Measurements from ENCODE around the gene RESP18.
"Not testable (repeated sequence)": the region's sequence is repeated elsewhere in the genome, so short reads cannot be mapped to it uniquely, and the experiment has no call there.

The RESP18 gene

GRCh38 chr2:219325657-219326315 lies 6.8 kb downstream of the RESP18 start:
- in situ Hi-C loops (cut with MboI; ENCODE audit: low sequenced_read_pairs), result no loop called here

- in situ Hi-C loops (cut with MboI; ENCODE audit: low sequenced_read_pairs), result no loop called here
These were observed 7.4 kb downstream of the RESP18 start for GRCh38 chr2:219325136-219325535.

- in situ Hi-C loops (cut with MboI; ENCODE audit: low sequenced_read_pairs), result no loop called here
These were observed 9.1 kb downstream of the RESP18 start for GRCh38 chr2:219323434-219323833.

- in situ Hi-C loops (cut with MboI; ENCODE audit: low sequenced_read_pairs), result no loop called here
These were observed 17.6 kb downstream of the RESP18 start for GRCh38 chr2:219314804-219315468.

- in situ Hi-C loops (cut with MboI; ENCODE audit: low sequenced_read_pairs), result not testable (repeated sequence)
These were observed 19.8 kb downstream of the RESP18 start for GRCh38 chr2:219312683-219313263.

GRCh38 chr2:219309278-219309677 lies 23.3 kb downstream of the RESP18 start, which contains the start of gene PTPRN:
TSS of gene PTPRN (minus strand) at chr2:219309401. CDS start at chr2:219309332, 69 bp downstream.
- in situ Hi-C loops (cut with MboI; ENCODE audit: low sequenced_read_pairs), result loop anchor here (10.0 kb wide), 1 partner anchor 254 kb away; no protein-coding TSS in a partner anchor

- in situ Hi-C loops (cut with MboI; ENCODE audit: low sequenced_read_pairs), result loop anchor here (10.0 kb wide), 1 partner anchor 254 kb away; no protein-coding TSS in a partner anchor
These were observed 24.1 kb downstream of the RESP18 start for GRCh38 chr2:219308142-219309101.

GRCh38 chr2:219306047-219306446 lies 26.5 kb downstream of the RESP18 start:
- in situ Hi-C loops (cut with MboI; ENCODE audit: low sequenced_read_pairs), result loop anchor here (10.0 kb wide), 1 partner anchor 251 kb away; no protein-coding TSS in a partner anchor

GRCh38 chr2:219304223-219304622 lies 28.3 kb downstream of the RESP18 start:
- in situ Hi-C loops (cut with MboI; ENCODE audit: low sequenced_read_pairs), result loop anchor here (10.0 kb wide), 1 partner anchor 249 kb away; no protein-coding TSS in a partner anchor

- in situ Hi-C loops (cut with MboI; ENCODE audit: low sequenced_read_pairs), result loop anchor here (10.0 kb wide), 1 partner anchor 248 kb away; no protein-coding TSS in a partner anchor
These were observed 30.1 kb downstream of the RESP18 start for GRCh38 chr2:219302412-219302968.

- in situ Hi-C loops (cut with MboI; ENCODE audit: low sequenced_read_pairs), result loop anchor here (10.0 kb wide), 1 partner anchor 245 kb away; no protein-coding TSS in a partner anchor
These were observed 32.5 kb downstream of the RESP18 start for GRCh38 chr2:219300022-219300421.

- in situ Hi-C loops (cut with MboI; ENCODE audit: low sequenced_read_pairs), result loop anchor here (10.0 kb wide), 1 partner anchor 125 kb away; the partner anchor contains the start of genes CNPPD1, RETREG2 and SLC23A3
These were observed 33.2 kb downstream of the RESP18 start for GRCh38 chr2:219299372-219299760.

GRCh38 chr2:219298759-219299371 lies 33.7 kb downstream of the RESP18 start:
- in situ Hi-C loops (cut with MboI; ENCODE audit: low sequenced_read_pairs), result loop anchor here (10.0 kb wide), 1 partner anchor 124 kb away; the partner anchor contains the start of genes CNPPD1, RETREG2 and SLC23A3

- in situ Hi-C loops (cut with MboI; ENCODE audit: low sequenced_read_pairs), result loop anchor here (10.0 kb wide), 1 partner anchor 123 kb away; the partner anchor contains the start of genes CNPPD1, RETREG2 and SLC23A3
These were observed 34.6 kb downstream of the RESP18 start for GRCh38 chr2:219297766-219298456.

GRCh38 chr2:219296631-219297391 lies 35.7 kb downstream of the RESP18 start:
- in situ Hi-C loops (cut with MboI; ENCODE audit: low sequenced_read_pairs), result loop anchor here (10.0 kb wide), 1 partner anchor 122 kb away; the partner anchor contains the start of genes CNPPD1, RETREG2 and SLC23A3

- in situ Hi-C loops (cut with MboI; ENCODE audit: low sequenced_read_pairs), result loop anchor here (10.0 kb wide), 1 partner anchor 121 kb away; the partner anchor contains the start of genes CNPPD1, RETREG2 and SLC23A3
These were observed 36.4 kb downstream of the RESP18 start for GRCh38 chr2:219296142-219296541.

Data from HL-60/S4 (cell line).